ENCODE data around the gene FOXJ1.
A peak's percentile ranks its signal among the peaks of the same experiment; 100 is the strongest.
"Not testable (repeated sequence)": the region's sequence is repeated elsewhere in the genome, so short reads cannot be mapped to it uniquely, and the experiment has no call there.

Gene FOXJ1, protein sequence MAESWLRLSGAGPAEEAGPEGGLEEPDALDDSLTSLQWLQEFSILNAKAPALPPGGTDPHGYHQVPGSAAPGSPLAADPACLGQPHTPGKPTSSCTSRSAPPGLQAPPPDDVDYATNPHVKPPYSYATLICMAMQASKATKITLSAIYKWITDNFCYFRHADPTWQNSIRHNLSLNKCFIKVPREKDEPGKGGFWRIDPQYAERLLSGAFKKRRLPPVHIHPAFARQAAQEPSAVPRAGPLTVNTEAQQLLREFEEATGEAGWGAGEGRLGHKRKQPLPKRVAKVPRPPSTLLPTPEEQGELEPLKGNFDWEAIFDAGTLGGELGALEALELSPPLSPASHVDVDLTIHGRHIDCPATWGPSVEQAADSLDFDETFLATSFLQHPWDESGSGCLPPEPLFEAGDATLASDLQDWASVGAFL

GRCh38 chr17:76141212-76142038 lies at the start of gene FOXJ1:
Gene FOXJ1 (minus strand): TSS chr17:76141245. CDS start chr17:76140395, 850 bp downstream.
- DNase-seq, result peak; percentile 86

GRCh38 chr17:76189741-76190140 lies 48.7 kb upstream of the FOXJ1 start:
- DNase-seq, result no peak

- DNase-seq, result no peak
These were observed 48.2 kb upstream of the FOXJ1 start for GRCh38 chr17:76189247-76189646.

- DNase-seq, result no peak
These were observed 47.4 kb upstream of the FOXJ1 start for GRCh38 chr17:76188213-76189016.

- DNase-seq, result not testable (repeated sequence)
These were observed 45.7 kb upstream of the FOXJ1 start for GRCh38 chr17:76186774-76187173.

GRCh38 chr17:76184290-76184689 lies 43.2 kb upstream of the FOXJ1 start:
- no peak for DNase-seq

- peak; percentile 82 for DNase-seq
These were observed 41.1 kb upstream of the FOXJ1 start for GRCh38 chr17:76182016-76182764.

DNA sequence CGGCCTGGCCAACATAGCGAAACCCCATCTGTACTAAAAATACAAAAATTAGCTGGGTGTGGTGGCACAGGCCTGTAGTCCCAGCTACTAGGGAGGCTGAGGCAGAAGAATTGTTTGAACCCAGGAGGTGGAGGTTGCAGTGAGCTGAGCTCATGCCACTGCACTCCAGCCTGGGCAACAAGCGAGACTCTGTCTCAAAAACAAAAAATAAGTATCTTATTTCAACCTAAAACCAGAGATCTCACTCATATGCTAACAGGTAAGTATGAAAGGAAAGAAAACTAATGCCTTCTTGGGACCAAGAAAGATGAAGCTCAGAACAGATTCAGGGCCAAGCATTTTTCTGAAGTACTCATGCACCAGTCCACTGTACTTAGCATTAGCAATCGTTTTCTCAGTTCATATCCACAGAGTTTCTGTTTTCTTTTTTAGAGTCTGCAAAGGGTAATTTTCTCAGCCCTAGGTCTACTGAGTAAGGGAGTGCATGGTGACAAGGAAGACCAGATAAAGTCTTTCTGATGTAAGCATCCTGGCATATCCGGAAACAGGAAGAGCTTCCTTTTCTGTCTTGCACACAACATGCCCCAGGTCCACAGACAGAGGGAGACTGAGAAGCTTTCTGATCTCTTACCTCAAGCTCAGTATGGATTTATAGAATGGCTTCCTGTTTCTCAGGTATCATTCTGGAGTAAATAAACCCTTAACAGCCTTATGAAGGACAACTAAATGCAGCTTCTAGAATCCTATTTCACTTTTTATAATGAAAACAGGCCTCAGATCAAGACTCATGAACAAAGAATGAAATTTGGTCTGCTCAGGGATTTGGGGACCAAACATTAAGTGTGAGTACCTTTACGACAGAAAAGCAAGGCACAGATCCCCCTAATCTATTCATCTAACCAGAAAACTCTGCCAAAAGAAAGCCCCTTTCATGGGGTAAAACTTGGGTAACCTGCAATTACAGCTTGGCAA lies 38.7 kb upstream of the FOXJ1 start:
- DNase-seq, result no peak

GRCh38 chr17:76178124-76178523 lies 37.1 kb upstream of the FOXJ1 start:
- no peak for DNase-seq

DNA sequence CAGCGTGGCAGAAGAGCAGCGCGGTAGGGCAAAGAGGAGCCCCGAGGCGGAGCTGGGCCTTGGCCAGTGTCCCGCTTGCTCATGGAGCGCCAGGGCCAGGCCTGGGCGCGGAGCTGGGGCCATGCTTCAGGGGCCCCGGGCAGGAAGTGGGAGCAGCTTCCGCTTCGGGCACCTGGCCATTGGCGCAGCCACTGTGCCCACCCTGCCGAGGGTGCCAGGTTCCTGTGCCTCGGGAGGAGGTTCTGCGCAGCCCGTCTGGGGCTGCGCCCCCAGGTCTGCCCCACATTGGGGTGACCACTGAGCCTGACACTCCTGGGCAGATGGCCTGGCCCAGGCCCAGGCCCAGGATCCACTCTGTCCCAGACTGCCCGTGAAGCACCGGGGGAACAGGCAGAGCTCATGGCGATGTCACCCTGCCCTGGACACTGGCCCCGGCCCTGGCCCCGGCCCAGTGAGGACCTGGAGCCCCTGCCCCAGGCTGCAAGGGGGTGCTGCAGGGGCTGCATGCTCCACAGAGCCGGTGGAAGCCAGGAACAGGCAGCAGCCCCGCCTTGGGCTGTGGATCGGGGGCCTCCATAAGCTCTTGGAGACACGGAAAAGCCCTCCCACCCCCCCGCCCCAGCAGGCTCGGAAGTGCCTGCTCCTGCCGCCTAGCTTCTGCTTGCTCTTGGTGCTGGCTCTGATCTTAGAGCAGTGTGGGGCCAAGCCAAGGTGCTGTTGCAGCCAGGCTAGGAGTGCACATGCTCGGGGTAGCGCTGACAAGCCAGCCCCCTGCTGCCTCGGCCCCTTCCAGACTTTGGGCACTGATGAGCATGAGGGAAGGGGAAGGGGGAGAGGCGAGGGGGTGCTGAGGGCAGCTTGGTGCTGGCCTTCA lies 35.9 kb upstream of the FOXJ1 start:
- no peak for DNase-seq

- no peak for DNase-seq
These were observed 33.0 kb upstream of the FOXJ1 start for GRCh38 chr17:76174037-76174436.

- no peak for DNase-seq
These were observed 32.4 kb upstream of the FOXJ1 start for GRCh38 chr17:76173474-76173873.

DNA sequence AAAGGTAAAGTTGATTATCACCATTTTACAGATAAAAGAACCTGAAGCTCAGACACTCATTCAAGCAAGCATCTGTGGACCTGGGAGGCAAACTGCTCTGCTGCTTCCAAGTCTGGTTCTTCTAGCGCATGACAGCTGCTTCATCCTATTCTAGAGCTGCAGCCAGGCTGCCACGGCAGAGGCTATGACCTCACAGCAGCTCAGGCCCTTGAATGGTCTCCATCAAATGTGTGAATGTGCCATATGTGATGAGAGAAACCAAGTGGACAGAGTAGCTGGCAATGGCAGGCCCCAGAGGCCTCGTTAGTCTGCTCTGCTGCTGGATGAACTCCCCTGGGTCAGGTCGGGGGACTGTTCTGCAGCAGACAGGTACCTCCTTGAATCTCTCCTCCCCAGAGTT lies 30.7 kb upstream of the FOXJ1 start:
- DNase-seq, result no peak

- DNase-seq, result no peak
These were observed 29.1 kb upstream of the FOXJ1 start for GRCh38 chr17:76170114-76170513.

DNA sequence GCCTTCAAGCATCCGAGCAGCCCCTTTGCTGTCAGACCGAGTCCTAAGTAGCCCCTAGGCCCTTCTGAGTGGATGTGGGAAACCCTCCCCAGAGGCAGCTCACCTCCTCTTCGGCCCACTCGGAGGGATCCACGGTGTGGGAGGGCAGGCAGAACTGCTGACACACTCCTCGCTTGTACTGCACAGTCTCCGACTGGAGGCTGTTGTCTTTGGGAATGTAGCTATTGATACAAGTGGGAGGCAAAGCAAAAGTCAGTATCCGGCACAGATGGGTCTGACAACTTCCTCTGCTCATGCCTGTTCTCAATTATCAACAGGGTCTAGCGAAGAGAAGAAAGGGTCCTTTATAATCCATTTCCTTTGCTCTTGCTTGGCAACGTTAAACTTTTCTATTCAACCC lies 25.9 kb upstream of the FOXJ1 start:
- no peak for DNase-seq

DNA sequence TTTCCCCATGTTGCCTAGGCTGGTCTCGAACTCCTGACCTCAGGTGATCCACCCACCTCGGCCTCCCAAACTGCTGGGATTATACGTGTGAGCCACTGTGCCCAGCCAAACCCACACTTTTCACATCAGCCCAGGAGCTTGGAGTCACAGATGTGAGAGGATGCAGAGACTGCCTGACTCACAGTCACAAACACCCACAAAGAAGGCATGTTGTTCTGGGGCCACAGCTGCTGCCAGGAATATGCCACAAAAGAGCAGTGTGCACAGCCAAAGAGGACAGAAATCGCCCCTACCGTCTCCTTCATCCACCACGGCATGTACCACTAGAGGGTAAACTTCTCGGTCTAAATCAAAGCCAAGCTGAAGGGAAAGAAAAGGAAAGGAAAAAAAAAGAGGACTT lies 25.1 kb upstream of the FOXJ1 start:
- no peak for DNase-seq

- no peak for DNase-seq
These were observed 23.3 kb upstream of the FOXJ1 start for GRCh38 chr17:76164331-76164730.

- DNase-seq, result no peak
These were observed 22.9 kb upstream of the FOXJ1 start for GRCh38 chr17:76163919-76164318.

DNA sequence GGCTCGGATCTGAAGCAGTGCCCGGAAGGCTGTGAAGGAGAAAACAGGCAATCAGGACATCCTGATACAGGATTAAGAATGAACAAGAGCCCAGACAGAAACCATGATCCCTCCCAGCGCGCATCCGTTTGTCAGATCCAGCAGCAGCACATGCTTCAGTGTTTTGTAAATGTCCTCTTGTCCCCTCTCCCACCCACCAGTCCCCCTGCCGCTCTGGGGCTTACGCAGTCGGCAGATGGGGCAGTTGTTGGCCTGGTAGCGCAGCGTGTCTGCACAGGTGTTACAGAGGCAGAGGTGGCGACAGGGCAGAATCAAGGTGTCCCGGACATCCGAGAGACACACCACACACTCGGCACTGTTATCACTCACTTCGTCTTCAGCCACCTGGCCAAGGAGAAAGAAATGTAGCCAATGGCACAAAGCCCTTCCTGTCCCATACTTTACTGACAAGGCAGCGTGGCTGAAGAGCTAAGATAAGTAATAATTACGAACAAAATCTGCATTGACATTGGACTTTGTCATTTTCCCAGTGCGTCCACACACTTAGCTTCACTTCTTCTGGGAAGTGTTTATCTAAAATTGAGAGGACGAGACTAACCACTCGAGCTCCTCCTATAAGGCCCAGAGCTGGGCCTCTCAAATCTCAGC lies 20.7 kb upstream of the FOXJ1 start:
- no peak for DNase-seq

All from GDM1 (cell line).